GM18517 (cell line): ENCODE data around the gene AADACL3.

Experiments used
- ATAC-seq: cut with Tn5 transposase; IDR thresholded peaks from one replicate; pipeline ENCODE4 v1.9.1; 2021; ENCODE audit warnings: mild to moderate bottlenecking, moderate library complexity; ENCODE audit not compliant: unreplicated experiment

AADACL3 gene

GRCh38 chr1:12763479-12763878, 47.6 kb downstream of the AADACL3 start:
- no peak for ATAC-seq

- no peak for ATAC-seq
Observed at GRCh38 chr1:12764016-12764415, 48.1 kb downstream of the AADACL3 start.

GRCh38 chr1:12769031-12769430, 53.1 kb downstream of the AADACL3 start:
- no peak for ATAC-seq

- no peak for ATAC-seq
Observed at GRCh38 chr1:12769976-12770505, 54.1 kb downstream of the AADACL3 start.

- no peak for ATAC-seq
Observed at GRCh38 chr1:12770620-12771019, 54.7 kb downstream of the AADACL3 start.

GRCh38 chr1:12771186-12771585, 55.3 kb downstream of the AADACL3 start:
- ATAC-seq, result no peak

GRCh38 chr1:12772520-12772919, 56.6 kb downstream of the AADACL3 start:
- ATAC-seq, result no peak

- ATAC-seq, result no peak
Observed at GRCh38 chr1:12773438-12773837, 57.5 kb downstream of the AADACL3 start, which contains the start of gene PRAMEF12. Gene PRAMEF12 (plus strand): TSS chr1:12773738. CDS start chr1:12774868, 1,130 bp downstream.

GRCh38 chr1:12774801-12775345, 59.0 kb downstream of the AADACL3 start:
- no peak for ATAC-seq

GRCh38 chr1:12775443-12775842, 59.5 kb downstream of the AADACL3 start:
- ATAC-seq, result no peak

- ATAC-seq, result no peak
Observed at GRCh38 chr1:12776801-12777557, 61.1 kb downstream of the AADACL3 start.
